Gastrocnemius medialis (tissue), 4 donors: ENCODE measurements around the gene DENND2D.

Experiments
- CTCF ChIP-seq, 5 experiments: fragments of 450-650 bp in 3 of 5; fragments of 200-600 bp in 2 of 5; sonication (generic) in 2 of 5; IDR thresholded peaks in 4 of 5; conservative IDR thresholded peaks in 1 of 5; 1 replicate in 4 of 5; 2 replicates in 1 of 5; pipeline ENCODE4 v1.5.1; 2016 to 2019; ENCODE audit warnings: antibody characterized with exemption in 5 of 5, mild to moderate bottlenecking in 3 of 5, moderate library complexity in 3 of 5
- POLR2A ChIP-seq, 2 donors: fragments of 450-650 bp; IDR thresholded peaks; one replicate each; pipeline ENCODE4 v1.6.1; 2017; ENCODE audit warnings: antibody characterized with exemption in 2 of 2, mild to moderate bottlenecking in 2 of 2, moderate library complexity in 2 of 2

- TF ChIP-seq POLR2A (IDR thresholded peaks at IDR 0.05) (no peak), CTCF (IDR thresholded peaks at IDR 0.05 in 4 of 5, conservative IDR thresholded peaks at IDR 0.05 in 1 of 5) (no peak)
Observed at GRCh38 chr1:111179968-111180533, 20.4 kb downstream of the DENND2D start.
